IPS DF 6.9 (cell line): ENCODE measurements around the gene TUSC2.
"Not testable (repeated sequence)": the region's sequence is repeated elsewhere in the genome, so short reads cannot be mapped to it uniquely, and the experiment has no call there.

ENCODE experiments used
- DNase-seq: peaks from one replicate; pipeline ENCODE4 v3.0.0-alpha.2; 2013; ENCODE audit warnings: low read depth, low spot score
- H3K27ac ChIP-seq: one replicate; pipeline ENCODE4 v1.5.1; 2013; ENCODE audit warnings: low read length, control low read depth
- H3K27me3 ChIP-seq: 2 replicates; pipeline ENCODE4 v1.6.1; 2013; ENCODE audit warnings: mild to moderate bottlenecking, low read length; ENCODE audit not compliant: control insufficient read depth, insufficient read depth
- H3K36me3 ChIP-seq: 2 replicates; pipeline ENCODE4 v1.6.1; 2013; ENCODE audit warnings: low read length; ENCODE audit not compliant: control insufficient read depth, insufficient read depth
- H3K4me1 ChIP-seq: 2 replicates; pipeline ENCODE4 v1.6.1; 2013; ENCODE audit warnings: low read length; ENCODE audit not compliant: control insufficient read depth, insufficient read depth
- H3K4me3 ChIP-seq: 2 replicates; pipeline ENCODE4 v1.5.1; 2013; ENCODE audit warnings: mild to moderate bottlenecking, low read length
- H3K9me3 ChIP-seq: 2 replicates; pipeline ENCODE4 v1.6.1; 2013; ENCODE audit warnings: low read length, inconsistent platforms; ENCODE audit not compliant: control insufficient read depth, insufficient read depth
- WGBS: extraction: QIAGEN DNeasy Blood & Tissue Kit; methylation state at CpG from one replicate; pipeline ENCODE4 v1.1.7; 2013; ENCODE audit warnings: mixed read lengths, missing lambda C conversion rate; ENCODE audit not compliant: insufficient read length, insufficient coverage; 5-methylcytosine and 5-hydroxymethylcytosine counted together

Gene TUSC2

DNA sequence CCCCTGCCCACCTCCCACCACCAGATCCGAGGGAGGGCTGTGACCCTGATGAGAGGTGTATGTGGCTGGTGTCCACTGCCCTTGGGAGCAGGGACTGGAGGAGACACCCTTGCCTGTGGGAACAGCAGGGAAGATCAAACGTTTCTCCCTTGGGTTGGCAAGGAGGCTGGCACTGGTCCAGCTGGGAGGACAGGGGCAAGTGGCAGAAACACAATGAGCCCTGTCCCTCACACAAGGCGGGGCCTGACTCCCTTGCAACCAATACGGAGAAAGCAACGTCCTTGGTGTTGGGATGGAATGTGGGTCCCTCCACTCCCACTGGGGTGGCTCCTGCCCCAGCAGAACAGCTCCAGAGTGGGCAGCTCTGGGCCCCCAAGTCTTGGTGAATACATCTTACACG lies 10.7 kb downstream of the TUSC2 start:
- no peak for DNase-seq
- no CpG with 5 or more reads among the region's 6 CpGs for WGBS
- Histone ChIP-seq H3K4me1 (peaks cover 5% of the 10 kb centered on the region; the same call in 1 of the 2 replicates), H3K36me3 (peaks cover 27% of the 10 kb centered on the region), H3K27me3 (no peaks in the 10 kb centered on the region), H3K4me3 (no peak overlapping the region), H3K27ac (no peak overlapping the region), H3K9me3 (no peaks in the 10 kb centered on the region)

DNA sequence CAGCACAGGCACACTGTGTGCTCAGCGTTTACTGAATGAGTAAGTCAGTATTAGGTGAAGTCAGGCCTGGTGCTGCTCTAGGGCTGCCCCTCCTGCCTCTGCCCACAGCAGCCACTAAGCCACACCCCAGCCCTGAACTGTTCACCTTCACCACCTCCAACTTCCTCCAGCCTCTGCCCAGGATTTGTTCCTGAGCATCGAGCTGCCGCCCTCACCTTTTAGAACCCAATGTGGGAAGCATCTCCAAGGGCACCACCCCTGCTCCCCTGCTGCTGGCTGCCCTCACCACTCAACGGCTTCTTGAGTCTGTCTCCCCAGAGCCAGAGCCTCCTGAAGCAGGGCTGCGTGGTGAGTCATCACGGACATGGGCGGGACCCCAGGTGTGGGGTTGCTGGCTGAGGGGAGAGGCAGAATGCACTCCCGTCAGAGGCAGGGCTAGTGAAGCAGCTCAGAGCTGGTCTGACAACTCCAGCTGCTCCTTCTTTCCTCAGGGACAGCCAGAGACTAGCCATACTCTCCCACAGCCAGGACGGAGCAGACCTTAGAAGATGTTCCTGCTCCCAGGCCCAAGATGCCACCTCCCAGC lies 11.3 kb downstream of the TUSC2 start:
- Histone ChIP-seq H3K27ac (no peak overlapping the region), H3K9me3 (no peaks in the 10 kb centered on the region), H3K4me1 (peaks cover 5% of the 10 kb centered on the region; the same call in 1 of the 2 replicates), H3K27me3 (no peaks in the 10 kb centered on the region), H3K36me3 (peaks cover 27% of the 10 kb centered on the region), H3K4me3 (no peak overlapping the region)
- no CpG with 5 or more reads among the region's 9 CpGs for WGBS
- no peak for DNase-seq

DNA sequence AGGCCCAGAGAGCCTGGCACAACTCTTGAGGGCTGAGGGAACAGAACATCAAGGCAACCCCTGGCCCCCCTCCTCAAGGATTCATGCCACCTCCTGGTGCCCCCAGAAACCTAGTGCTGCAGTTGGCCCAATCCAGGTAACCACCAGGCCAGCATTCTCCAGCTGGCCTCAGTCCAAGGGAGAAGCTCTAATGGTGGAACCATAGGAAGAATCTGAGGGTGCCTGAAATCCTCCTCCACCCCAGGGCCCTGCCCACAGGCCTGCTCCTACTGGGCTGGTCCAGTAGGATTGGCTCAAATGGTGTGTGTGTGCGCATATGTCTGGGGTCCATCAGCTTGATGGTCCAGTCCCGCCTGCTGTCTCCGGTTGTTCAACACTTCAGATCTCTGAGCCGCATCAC lies 13.2 kb downstream of the TUSC2 start:
- WGBS = no CpG with 5 or more reads among the region's 4 CpGs
- peaks cover 27% of the 10 kb centered on the region for H3K36me3 ChIP-seq
- DNase-seq = no peak
- H3K27me3 ChIP-seq = no peaks in the 10 kb centered on the region
- H3K4me3 ChIP-seq = no peak overlapping the region
- H3K4me1 ChIP-seq = peaks cover under 1% of the 10 kb centered on the region; the same call in 1 of the 2 replicates
- H3K9me3 ChIP-seq = no peaks in the 10 kb centered on the region
- no peak overlapping the region for H3K27ac ChIP-seq

DNA sequence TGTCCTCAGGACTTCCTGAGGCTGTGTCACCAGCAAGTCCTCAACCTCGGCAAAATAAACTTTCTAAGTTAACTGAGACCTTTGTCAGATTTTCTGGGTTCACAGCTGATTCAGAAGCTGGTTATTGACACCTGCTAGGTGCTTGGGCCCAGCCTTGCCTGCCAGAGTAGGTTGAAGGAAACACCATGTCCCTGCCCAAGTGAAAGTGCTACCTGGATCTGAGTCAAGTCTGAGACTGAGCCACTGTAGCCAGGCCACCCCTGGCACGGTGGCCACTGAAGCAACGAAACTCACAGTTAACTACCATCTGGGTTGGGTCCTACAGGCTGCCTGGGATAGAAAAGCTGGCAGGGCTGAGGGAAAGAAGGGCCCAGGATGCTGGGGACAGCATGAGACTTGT lies 13.7 kb downstream of the TUSC2 start:
- no peaks in the 10 kb centered on the region for H3K27me3 ChIP-seq
- no peak overlapping the region for H3K4me3 ChIP-seq
- peaks cover 24% of the 10 kb centered on the region for H3K36me3 ChIP-seq
- no peak for DNase-seq
- WGBS = no CpG with 5 or more reads among the region's 3 CpGs
- no peak overlapping the region for H3K27ac ChIP-seq
- H3K9me3 ChIP-seq = no peaks in the 10 kb centered on the region
- no peaks in the 10 kb centered on the region for H3K4me1 ChIP-seq

DNA sequence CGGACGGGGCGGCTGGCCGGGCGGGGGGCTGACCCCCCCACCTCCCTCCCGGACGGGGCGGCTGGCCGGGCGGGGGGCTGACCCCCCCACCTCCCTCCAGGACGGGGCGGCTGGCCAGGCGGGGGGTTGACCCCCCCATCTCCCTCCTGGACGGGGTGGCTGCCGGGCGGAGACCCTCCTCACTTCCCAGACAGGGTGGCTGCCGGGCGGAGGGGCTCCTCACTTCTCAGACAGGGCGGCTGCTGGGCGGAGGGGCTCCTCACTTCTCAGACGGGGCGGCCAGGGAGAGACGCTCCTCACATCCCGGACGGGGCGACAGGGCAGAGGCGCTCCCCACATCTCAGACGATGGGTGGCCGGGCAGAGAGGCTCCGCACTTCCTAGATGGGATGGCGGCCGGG lies 16.0 kb downstream of the TUSC2 start:
- H3K27ac ChIP-seq, H3K4me1 ChIP-seq: not testable (repeated sequence)
- no CpG with 5 or more reads among the region's 32 CpGs for WGBS

GRCh38 chr3:50304601-50305000 lies 23.4 kb downstream of the TUSC2 start:
- no peaks in the 10 kb centered on the region for H3K4me1 ChIP-seq
- DNase-seq = no peak
- no peak overlapping the region for H3K27ac ChIP-seq
- H3K36me3 ChIP-seq = no peaks in the 10 kb centered on the region
- H3K4me3 ChIP-seq = no peak overlapping the region
- no peaks in the 10 kb centered on the region for H3K9me3 ChIP-seq
- H3K27me3 ChIP-seq = no peaks in the 10 kb centered on the region

More for the DNA sequence above, 16.0 kb downstream of the TUSC2 start:
- H3K27me3 ChIP-seq, DNase-seq, H3K36me3 ChIP-seq, H3K9me3 ChIP-seq, H3K4me3 ChIP-seq: not testable (repeated sequence)

DNA sequence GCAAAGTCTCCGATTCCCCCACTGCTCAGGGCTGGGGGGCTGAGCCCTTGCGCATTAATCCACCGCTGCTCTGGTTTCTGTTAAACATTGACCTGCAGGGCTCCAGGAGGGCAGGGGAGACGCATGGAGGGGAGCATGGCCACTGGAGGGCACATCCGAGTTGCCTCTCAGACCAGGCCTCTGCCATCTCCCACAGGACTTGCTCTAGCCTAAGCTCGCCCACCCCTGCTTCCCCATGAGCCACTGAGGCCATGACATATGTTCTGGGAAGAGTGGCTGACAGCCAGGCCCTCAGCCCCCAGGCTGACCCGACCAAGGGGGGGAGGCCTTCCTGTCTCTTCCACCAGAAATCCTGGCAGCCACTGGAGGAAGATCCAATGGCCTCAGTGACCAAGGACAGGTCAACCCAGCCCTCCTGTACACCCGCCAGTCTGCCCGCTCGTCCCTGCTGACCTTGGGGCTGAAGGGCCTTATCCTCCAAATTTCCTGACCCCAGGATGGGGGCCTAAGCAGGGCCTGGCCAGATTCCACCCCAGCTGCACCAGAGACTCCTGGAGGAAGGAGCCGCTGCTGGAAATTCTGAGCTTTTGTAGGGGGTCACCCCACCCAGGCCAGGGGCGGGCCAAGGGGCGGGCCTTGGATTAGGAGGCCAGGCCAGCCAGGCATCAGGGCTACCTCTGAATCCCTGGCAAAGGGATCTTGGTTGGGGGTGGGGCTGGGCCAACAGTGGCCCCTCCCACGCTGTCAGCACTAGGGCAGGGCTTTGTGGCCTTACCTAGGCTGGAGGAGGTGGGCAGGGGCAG lies 24.8 kb downstream of the TUSC2 start, which contains the start of gene HYAL1:
TSS of gene HYAL1 (minus strand) at position 562 of the 803 bp plus-strand sequence. CDS start 618 bp downstream, outside the sequence.
- DNase-seq = no peak
- Histone ChIP-seq H3K36me3 (no peaks in the 10 kb centered on the region), H3K27ac (no peak within 1 kb of the TSS), H3K9me3 (no peaks in the 10 kb centered on the region), H3K27me3 (no peaks in the 10 kb centered on the region), H3K4me1 (no peaks in the 10 kb centered on the region), H3K4me3 (no peak within 1 kb of the TSS)
- no CpG with 5 or more reads among the region's 14 CpGs for WGBS

- Histone ChIP-seq H3K27ac (no peak overlapping the region), H3K4me1 (no peaks in the 10 kb centered on the region), H3K4me3 (no peak overlapping the region), H3K9me3 (no peaks in the 10 kb centered on the region), H3K27me3 (no peaks in the 10 kb centered on the region), H3K36me3 (no peaks in the 10 kb centered on the region)
- WGBS = no CpG with 5 or more reads among the region's 32 CpGs
- DNase-seq = no peak
Observed at GRCh38 chr3:50302095-50303012, 25.7 kb downstream of the TUSC2 start.

- no peaks in the 10 kb centered on the region for H3K36me3 ChIP-seq
- WGBS = no CpG with 5 or more reads among the region's 6 CpGs
- no peak for DNase-seq
- H3K27me3 ChIP-seq = no peaks in the 10 kb centered on the region
- H3K27ac ChIP-seq = no peak overlapping the region
- H3K4me3 ChIP-seq = no peak overlapping the region
- H3K4me1 ChIP-seq = no peaks in the 10 kb centered on the region
- H3K9me3 ChIP-seq = no peaks in the 10 kb centered on the region
Observed at GRCh38 chr3:50300681-50301254, 27.3 kb downstream of the TUSC2 start.
